Tibial nerve (tissue), 4 donors: Measurements from ENCODE around the gene ATRX.

Source experiments
- EP300 ChIP-seq, 2 donors: sonication (generic); formaldehyde crosslinking; IDR thresholded peaks; one replicate each; pipeline ENCODE4 v1.6.1; 2017; ENCODE audit warnings: antibody characterized with exemption in 2 of 2, mild to moderate bottlenecking in 1 of 2
- POLR2A ChIP-seq, 2 donors: fragments of 450-650 bp; IDR thresholded peaks; one replicate each; pipeline ENCODE4 v1.6.1; 2017; ENCODE audit warnings: antibody characterized with exemption in 2 of 2, mild to moderate bottlenecking in 2 of 2, moderate library complexity in 2 of 2
- TF ChIP-seq, protein P1 (sequence below), 5 experiments: fragments of 200-600 bp in 3 of 5; fragments of 450-650 bp in 2 of 5; sonication (generic) in 3 of 5; IDR thresholded peaks; one replicate each; pipeline ENCODE4 v1.5.1; 2016 to 2019; ENCODE audit warnings: antibody characterized with exemption in 5 of 5, mild to moderate bottlenecking in 3 of 5, moderate library complexity in 2 of 5

DNA sequence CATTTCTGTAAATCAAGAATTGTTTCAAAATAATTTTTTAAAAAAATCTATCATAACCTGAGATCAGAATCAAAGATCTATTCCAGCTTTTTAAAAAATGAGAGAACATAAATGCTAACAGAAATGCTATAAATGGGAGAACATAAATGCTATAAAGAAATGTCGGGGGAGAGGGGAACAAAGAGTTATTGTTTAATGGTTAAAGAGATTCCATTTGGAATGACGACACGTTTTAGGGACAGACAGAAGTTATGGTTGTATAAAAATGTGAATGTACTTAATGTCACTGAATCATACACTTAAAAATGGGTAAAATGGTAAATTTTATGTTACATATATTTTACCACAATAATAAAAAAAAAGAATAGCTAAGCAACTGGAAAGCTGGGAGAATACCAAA lies 127.1 kb downstream of the ATRX start:
- TF ChIP-seq, protein P1, sequence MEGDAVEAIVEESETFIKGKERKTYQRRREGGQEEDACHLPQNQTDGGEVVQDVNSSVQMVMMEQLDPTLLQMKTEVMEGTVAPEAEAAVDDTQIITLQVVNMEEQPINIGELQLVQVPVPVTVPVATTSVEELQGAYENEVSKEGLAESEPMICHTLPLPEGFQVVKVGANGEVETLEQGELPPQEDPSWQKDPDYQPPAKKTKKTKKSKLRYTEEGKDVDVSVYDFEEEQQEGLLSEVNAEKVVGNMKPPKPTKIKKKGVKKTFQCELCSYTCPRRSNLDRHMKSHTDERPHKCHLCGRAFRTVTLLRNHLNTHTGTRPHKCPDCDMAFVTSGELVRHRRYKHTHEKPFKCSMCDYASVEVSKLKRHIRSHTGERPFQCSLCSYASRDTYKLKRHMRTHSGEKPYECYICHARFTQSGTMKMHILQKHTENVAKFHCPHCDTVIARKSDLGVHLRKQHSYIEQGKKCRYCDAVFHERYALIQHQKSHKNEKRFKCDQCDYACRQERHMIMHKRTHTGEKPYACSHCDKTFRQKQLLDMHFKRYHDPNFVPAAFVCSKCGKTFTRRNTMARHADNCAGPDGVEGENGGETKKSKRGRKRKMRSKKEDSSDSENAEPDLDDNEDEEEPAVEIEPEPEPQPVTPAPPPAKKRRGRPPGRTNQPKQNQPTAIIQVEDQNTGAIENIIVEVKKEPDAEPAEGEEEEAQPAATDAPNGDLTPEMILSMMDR (IDR thresholded peaks at IDR 0.05), result no peak
- TF ChIP-seq POLR2A (IDR thresholded peaks at IDR 0.05) (no peak), EP300 (IDR thresholded peaks at IDR 0.05) (no peak)
